Measurements from ENCODE around the gene KIF16B.

KIF16B gene

DNA sequence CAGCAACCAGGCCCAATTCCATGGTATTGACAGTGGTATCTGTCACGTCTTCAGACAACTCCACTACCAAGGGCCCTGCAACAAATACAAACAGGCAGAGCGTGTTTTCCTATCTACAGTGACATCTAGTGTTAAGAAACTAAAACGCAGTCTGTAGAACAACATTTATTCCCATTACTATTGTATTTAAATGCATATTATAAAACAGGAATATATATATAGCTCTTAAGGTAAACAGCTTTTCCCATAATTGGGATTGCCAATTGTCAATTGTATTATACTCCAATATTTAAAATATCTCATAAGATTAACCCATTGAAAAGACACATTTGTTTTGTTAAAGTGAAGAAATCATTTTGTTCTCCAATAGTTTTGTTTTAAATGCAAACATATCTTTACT lies 97.2 kb downstream of the KIF16B start:
- DNase-seq (ENCODE audit: low read depth): peak; percentile 55
- TF ChIP-seq, protein P1, sequence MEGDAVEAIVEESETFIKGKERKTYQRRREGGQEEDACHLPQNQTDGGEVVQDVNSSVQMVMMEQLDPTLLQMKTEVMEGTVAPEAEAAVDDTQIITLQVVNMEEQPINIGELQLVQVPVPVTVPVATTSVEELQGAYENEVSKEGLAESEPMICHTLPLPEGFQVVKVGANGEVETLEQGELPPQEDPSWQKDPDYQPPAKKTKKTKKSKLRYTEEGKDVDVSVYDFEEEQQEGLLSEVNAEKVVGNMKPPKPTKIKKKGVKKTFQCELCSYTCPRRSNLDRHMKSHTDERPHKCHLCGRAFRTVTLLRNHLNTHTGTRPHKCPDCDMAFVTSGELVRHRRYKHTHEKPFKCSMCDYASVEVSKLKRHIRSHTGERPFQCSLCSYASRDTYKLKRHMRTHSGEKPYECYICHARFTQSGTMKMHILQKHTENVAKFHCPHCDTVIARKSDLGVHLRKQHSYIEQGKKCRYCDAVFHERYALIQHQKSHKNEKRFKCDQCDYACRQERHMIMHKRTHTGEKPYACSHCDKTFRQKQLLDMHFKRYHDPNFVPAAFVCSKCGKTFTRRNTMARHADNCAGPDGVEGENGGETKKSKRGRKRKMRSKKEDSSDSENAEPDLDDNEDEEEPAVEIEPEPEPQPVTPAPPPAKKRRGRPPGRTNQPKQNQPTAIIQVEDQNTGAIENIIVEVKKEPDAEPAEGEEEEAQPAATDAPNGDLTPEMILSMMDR (IDR thresholded peaks at IDR 0.05; ENCODE audit: insufficient read depth, low read depth, low read length, missing control alignments): peak; percentile 37
- H3K4me3 ChIP-seq (ENCODE audit: low read depth, low read length): no peak overlapping the region

DNA sequence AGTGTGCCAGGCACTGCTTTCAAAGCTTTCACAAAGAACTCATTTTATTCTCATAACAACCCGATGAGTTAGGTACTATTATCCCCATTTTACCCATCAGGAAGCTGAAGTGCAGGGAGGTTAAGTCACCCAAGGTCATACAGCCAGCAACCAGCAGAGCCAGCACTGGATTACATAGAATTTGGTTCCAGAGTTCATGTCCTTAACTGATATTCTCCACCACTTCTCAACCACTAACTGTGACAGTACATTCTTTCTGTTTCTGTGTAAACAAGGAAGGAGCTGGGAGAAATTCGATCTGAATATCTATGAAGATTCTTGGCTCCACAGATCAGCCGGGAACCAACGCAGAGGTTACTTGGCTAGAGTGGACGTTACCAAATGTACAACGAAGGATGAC lies 98.0 kb downstream of the KIF16B start:
- DNase-seq (ENCODE audit: low read depth): no peak

DNA sequence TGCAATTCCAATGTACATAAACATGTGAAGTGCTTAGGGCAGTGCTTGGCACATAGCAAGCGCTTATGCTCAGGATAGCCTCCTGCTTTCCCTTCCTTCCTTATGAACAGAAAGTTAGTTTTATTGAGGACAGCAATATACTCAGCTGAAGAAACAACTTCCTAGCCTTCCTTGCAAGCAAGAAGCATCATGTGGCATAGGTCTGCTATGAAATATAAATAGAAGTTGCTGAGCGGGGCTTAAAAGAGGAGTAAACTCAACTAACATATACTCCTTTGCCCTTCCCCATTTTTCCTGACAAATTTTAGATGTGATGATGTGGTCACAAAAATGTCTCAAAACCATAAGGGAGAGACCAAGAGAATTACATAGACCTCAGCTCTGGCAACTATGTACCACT lies 98.9 kb downstream of the KIF16B start:
- H3K4me3 ChIP-seq (ENCODE audit: low read depth, low read length): no peak overlapping the region
- DNase-seq (ENCODE audit: low read depth): no peak
- TF ChIP-seq, protein P1 (IDR thresholded peaks at IDR 0.05; ENCODE audit: insufficient read depth, low read depth, low read length, missing control alignments): no peak

More for the DNA sequence above, 98.0 kb downstream of the KIF16B start:
- no peak overlapping the region for H3K4me3 ChIP-seq (ENCODE audit: low read depth, low read length)
- TF ChIP-seq, protein P1 (IDR thresholded peaks at IDR 0.05; ENCODE audit: insufficient read depth, low read depth, low read length, missing control alignments): no peak

DNA sequence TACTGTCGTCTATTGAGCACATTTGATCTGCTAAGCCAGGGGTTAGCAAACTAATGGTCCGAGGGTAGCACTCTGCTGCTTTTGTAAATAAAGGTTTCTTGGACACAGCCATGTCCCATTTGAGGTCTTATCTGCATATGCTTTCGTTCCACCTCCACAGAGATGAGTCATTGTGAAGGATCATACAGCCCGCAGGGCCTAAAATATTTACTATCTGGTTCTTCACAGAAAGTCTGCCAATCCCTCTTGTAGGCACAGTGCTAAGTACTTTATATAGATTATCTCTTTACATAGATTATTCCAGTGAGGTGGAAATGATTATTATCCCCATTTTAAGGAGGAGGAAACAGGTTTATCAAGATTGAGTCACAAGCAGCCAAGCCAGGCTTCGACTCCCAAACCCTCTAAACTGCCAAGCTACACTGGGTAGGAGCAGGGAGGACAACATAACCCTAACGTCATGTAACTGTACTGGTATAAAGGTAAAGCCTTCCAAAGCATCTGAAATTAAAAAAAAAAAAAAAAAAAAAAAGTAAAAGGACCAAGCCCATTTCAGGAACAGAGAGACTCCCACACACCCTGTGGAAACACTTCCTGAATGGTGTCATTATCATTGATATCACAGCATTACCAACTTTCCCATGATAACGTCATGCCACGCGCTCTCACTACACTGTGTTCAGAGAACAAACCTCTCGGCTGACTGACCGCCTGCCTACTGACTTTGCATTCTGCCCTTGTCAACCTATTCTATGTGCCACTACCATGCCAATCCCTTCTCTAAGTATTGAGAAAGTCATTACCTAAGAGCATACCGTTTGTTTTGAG lies 101.0 kb downstream of the KIF16B start:
- TF ChIP-seq, protein P1 (IDR thresholded peaks at IDR 0.05; ENCODE audit: insufficient read depth, low read depth, low read length, missing control alignments): no peak
- no peak overlapping the region for H3K4me3 ChIP-seq (ENCODE audit: low read depth, low read length)
- no peak for DNase-seq (ENCODE audit: low read depth)

DNA sequence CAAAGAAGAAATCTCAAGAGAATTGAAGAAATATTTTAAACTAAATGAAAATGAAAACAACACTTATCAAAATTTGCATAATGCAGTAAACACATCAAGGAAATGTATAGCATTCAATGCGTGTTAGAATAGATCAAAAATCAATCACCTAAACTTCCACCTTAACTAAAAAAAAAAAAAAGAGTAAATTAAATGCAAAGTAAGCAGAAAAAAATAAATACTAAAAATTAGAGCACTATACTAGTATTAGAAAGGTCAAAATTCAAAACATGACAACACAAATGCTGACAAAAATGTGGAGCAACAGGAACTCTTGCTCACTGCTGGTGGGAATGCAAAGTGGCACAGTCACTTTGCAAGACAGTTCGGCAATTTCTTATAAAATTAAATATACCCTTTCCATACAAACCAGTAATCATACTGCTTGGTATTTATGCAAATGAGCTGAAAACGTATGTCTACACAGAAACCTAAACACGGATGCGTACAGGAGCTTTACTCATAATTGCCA lies 103.8 kb downstream of the KIF16B start:
- no peak for DNase-seq (ENCODE audit: low read depth)
- TF ChIP-seq, protein P1 (IDR thresholded peaks at IDR 0.05; ENCODE audit: insufficient read depth, low read depth, low read length, missing control alignments): no peak
- no peak overlapping the region for H3K4me3 ChIP-seq (ENCODE audit: low read depth, low read length)

DNA sequence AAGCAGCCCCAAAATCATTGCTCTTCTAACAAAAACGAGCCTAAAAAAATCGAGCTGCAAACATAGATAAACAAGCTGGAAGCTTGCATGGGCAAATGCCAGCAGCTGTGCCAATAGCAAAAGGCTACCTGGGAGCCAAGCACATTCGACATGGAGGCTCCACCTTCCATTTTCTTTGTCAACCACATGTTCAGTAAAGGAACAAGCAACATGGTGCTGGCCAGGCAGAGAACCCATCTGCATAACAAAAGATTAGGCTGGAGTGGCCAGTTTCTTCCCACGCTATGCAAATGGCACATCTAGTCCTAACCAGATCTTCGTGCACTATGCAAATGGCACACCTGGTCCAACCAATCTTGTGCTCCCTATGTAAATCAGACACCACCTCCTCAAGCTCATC lies 110.5 kb downstream of the KIF16B start:
- H3K4me3 ChIP-seq (ENCODE audit: low read depth, low read length): no peak overlapping the region
- no peak for DNase-seq (ENCODE audit: low read depth)
- TF ChIP-seq, protein P1 (IDR thresholded peaks at IDR 0.05; ENCODE audit: insufficient read depth, low read depth, low read length, missing control alignments): no peak
